ENCODE measurements around the gene PWP2.
"Not testable (repeated sequence)": the region's sequence is repeated elsewhere in the genome, so short reads cannot be mapped to it uniquely, and the experiment has no call there.

The PWP2 gene

DNA sequence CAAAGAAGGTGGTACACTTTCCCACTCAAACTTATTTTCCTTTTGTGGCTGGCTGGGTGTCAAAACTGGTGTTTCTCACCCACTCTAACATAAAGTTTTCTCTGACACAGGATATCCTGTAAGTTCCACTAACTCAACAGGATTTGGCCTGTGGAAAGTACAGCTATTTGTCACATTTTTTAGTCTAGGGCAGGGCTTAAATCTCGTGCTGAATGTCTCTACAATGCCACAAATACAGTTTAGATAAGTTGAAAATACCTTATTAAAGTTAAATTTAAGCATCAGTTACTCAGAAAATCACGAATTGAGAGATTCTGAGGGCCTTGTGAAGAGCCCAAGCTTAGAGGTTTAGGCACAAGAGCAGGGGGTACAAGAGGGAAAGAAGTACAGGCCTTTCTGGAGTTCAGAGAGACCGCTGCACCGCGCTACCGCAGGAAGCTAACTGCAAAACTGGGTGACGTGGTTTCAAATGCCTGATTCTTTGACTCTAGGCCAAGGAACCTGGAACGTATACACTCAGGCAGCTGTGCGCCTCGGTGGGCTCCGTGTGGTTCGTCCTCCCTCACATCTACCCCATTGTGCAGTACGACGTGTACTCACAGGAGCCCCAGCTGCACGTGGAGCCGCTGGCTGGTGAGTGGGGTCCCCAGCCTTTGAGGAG, 23.4 kb upstream of the PWP2 start:
- peak; percentile 56 for DNase-seq (ENCODE audit: low read depth)

DNA sequence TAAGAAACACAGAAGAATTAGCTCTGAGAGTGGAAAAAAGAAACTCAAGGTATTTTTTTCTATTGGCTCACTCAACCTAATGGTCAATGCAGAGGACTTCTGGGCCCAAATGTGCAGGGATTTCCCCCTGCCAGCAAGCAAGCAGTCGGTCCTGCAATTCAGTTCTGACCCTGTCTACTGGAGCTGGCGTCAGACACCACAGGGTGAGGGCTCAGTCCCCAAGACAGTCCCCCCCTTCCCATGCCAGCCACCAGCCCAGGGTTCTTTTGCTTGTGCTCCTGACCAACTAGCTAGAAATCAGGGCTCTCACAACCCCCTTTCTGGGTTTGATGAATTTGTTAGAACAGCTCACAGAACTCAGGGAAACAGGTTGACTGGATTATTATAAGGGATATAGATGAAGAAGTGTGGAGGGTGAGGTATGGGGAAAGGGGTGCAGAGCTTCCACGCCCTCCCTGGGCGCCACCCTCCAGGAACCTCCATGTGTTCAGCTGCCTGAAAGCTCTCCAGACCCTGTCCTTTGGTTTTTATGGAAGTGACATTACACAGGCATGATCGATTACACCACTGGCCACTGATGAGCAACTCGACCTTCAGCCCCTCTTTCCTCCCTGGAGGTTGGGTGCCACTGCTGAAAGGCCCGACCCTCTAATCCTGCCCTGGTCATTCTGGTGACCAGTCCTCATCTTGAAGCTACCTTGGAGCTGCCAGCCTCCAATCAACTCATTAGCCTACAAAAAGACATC, 22.5 kb upstream of the PWP2 start:
- no peak for DNase-seq (ENCODE audit: low read depth)

DNA sequence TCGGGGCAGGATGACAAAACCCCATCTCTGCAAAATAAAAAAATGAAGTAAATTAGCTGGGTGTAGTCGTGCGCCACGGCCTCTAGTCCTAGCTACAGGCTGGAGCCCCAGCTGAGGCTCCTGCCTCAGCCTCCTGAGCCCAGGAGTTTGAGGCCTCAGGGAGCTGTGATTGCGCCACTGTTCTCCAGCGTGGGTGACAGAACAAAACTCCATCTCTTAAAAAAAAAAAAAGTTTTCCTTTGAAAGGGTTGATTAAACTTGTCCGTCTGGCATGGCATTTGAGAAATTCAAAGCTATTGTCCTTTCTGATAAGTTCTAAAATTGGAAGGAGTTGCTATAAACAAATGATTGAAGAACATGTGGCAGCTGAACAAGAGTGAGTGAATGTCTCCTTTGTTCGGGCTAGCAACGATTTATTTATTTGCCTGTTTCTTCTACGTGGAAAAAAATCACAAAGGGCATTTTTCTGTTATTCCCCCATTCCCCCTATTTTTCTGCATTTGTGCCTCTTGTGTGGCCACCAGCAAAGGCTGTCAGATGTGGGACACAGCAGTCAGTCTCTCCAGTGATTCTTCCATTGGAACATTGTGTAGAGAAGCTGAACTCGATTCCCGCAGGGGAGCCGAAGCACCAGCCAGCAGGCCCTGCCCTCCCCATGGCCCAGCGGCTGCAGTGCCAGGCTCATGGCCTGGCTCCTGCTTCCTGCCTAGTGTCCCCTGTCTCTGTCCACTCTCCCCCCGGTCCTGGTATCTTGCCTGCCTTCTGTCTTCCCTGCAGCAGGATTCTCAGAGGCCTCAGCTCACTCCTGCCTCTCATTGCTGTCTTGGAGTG, 21.5 kb upstream of the PWP2 start:
- DNase-seq (ENCODE audit: low read depth) = no peak

GRCh38 chr21:44086636-44087425, 20.4 kb upstream of the PWP2 start:
- no peak for DNase-seq (ENCODE audit: low read depth)

- no peak for DNase-seq (ENCODE audit: low read depth)
These were observed 19.5 kb upstream of the PWP2 start for GRCh38 chr21:44087426-44088400.

GRCh38 chr21:44088401-44088780, 18.8 kb upstream of the PWP2 start:
- no peak for DNase-seq (ENCODE audit: low read depth)

- no peak for DNase-seq (ENCODE audit: low read depth)
These were observed 17.9 kb upstream of the PWP2 start for GRCh38 chr21:44089001-44089911.

DNA sequence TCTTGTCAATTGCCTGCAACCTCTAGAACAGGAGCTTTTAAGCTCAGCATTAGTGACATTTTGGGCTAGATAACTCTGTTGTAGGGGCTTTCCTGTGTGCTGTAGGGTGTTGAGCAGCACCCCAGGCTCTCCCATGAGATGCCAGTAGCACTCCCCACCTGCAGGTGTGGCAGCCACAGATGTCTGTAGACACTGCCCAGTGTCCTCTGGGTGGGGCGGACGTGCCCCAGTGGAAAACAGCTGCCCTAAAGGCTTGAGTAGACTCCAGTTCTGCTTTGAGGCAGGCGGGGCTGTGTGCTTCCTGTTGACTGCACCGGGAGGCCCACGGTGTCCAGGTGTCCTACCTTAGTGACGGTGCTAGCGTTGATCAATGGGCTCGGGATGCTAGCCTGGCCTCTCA, 16.9 kb upstream of the PWP2 start:
- no peak for DNase-seq (ENCODE audit: low read depth)

GRCh38 chr21:44092211-44092610, 15.0 kb upstream of the PWP2 start:
- DNase-seq (ENCODE audit: low read depth) = no peak

DNA sequence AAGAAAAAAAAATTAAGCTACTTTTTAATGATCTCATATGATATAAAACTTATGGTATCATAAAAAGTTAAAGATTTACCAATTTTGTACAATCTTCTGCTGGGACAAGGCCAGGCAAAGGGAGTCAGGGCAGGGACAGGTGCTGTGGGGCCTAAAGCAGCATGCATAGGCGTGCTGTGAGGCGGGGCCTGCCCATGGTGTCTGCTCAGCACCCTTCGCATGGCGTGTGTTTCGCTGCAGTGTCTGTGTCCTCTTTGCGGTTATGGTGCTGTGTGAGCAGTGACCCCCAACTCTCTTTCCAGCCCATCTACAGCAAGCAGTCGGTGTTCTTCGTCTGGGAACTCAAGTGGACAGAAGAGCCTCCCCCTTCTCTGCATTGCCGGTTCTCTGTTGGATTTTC, 13.4 kb upstream of the PWP2 start:
- no peak for DNase-seq (ENCODE audit: low read depth)

DNA sequence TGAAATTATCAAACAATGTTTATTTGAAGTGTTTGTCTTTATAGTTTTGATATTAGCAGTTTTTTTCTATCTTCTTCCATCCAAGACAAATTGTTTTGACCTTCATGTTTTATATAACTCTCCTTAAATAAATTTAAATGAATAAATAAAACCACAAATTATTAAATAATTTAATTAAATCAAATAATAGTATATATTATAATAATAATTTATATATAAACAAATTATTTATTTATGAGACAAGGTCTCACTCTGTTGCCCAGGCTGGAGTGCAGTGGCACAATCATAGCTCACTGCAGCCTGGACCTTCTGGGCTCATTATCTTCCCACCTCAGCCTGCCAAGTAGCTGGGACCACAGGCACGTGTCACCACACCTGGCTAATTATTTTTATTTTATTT, 12.4 kb upstream of the PWP2 start:
- DNase-seq (ENCODE audit: low read depth) = no peak

DNA sequence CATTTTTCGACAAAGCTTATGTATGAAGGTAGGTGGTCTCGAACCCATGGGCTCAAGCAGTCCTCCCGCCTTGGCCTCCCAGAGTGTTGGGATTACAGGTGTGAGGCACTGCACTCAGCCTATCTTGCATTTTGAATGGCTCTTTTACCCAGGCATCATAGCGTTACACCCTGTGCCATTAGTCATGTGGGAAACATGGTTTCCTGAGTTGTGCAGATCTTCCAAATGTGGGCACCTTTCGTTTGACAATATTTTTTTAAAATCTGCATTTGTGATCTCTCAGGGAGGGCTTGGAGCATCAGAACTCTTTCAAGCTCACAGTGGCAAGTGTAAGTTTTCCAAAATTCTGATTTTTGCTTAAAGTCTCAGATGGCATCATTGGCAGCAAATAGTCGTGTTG, 8.7 kb upstream of the PWP2 start:
- not testable (repeated sequence) for DNase-seq (ENCODE audit: low read depth)

DNA sequence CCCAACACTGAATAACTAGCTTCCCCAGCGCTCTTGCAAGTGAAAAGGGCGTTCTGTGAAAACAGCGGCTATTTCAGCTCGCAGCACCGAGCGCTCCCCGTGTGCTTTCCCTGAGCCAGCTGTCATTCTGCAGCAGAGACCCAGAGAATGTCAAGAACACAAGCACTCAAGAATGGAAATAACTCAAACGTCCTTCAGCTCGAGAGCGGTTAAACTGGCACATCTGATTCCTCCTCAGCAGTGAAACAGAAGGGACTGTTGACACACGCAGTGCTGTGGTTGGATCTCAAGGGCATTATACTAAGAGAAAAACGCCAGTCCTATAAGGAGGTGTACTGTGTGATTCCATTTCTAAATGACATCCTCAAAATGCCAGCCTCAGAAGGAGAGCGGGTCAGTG, 8.2 kb upstream of the PWP2 start:
- DNase-seq (ENCODE audit: low read depth) = not testable (repeated sequence)

GRCh38 chr21:44107589-44107988, 390 bp downstream of the PWP2 start:
- not testable (repeated sequence) for DNase-seq (ENCODE audit: low read depth)

GRCh38 chr21:44113702-44114371, 6.6 kb downstream of the PWP2 start:
- DNase-seq (ENCODE audit: low read depth) = not testable (repeated sequence)

DNA sequence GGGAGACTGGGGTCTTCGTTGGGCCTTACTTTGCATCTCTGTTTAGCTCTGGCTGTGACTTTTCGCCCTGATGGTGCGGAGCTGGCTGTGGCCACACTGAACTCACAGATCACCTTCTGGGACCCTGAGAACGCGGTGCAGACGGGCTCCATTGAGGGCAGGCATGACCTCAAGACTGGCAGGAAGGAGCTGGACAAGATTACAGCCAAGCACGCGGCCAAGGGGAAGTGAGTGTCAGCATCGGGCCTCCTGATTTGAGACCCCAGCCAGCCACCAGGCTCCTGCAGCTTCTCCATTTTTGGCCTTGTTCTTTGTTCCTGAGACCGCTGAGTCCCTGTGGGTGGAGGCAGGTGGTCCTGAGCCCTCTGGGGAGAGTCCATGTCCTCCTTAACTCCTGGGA, 14.9 kb downstream of the PWP2 start:
- not testable (repeated sequence) for DNase-seq (ENCODE audit: low read depth)

- DNase-seq (ENCODE audit: low read depth) = not testable (repeated sequence)
These were observed 20.6 kb downstream of the PWP2 start for GRCh38 chr21:44127827-44128226.

GRCh38 chr21:44133715-44134057, 26.5 kb downstream of the PWP2 start:
- not testable (repeated sequence) for DNase-seq (ENCODE audit: low read depth)

DNA sequence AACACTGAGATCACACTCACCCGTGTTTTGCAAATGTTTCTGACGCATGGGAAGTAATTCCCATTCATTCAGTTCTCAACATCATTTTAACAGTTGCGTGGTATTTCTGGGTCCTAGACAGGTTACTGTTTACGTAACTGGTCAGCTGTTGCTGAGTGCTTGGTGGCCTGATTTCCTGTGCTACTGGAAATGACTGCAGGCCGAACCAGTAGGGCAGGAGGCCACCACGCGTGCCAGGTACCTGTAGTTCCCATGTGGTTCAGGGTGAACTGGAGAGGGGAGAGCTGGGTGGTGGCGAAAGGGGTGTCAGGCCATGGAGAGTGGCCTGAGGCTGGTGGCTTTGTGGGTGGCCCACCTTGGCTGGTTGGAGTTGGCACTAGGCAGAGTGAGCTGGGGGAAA, 27.5 kb downstream of the PWP2 start:
- not testable (repeated sequence) for DNase-seq (ENCODE audit: low read depth)
